B cell (primary cell): ENCODE data around the gene HSPA12B.

Experiments used
- EZH2 ChIP-seq: IDR thresholded peaks from 2 replicates; pipeline ENCODE4 v1.6.1; 2012; ENCODE audit warnings: borderline replicate concordance, low read depth, mild to moderate bottlenecking, moderate library complexity, low read length; ENCODE audit not compliant: insufficient read depth, poor library complexity, severe bottlenecking
- TF ChIP-seq, protein P1 (sequence below): fragments of 200-600 bp; IDR thresholded peaks from one replicate; pipeline ENCODE4 v1.8.0; 2022; ENCODE audit warnings: antibody characterized with exemption, mild to moderate bottlenecking

GRCh38 chr20:3749087-3749688 lies 16.7 kb downstream of the HSPA12B start:
- TF ChIP-seq, protein P1, sequence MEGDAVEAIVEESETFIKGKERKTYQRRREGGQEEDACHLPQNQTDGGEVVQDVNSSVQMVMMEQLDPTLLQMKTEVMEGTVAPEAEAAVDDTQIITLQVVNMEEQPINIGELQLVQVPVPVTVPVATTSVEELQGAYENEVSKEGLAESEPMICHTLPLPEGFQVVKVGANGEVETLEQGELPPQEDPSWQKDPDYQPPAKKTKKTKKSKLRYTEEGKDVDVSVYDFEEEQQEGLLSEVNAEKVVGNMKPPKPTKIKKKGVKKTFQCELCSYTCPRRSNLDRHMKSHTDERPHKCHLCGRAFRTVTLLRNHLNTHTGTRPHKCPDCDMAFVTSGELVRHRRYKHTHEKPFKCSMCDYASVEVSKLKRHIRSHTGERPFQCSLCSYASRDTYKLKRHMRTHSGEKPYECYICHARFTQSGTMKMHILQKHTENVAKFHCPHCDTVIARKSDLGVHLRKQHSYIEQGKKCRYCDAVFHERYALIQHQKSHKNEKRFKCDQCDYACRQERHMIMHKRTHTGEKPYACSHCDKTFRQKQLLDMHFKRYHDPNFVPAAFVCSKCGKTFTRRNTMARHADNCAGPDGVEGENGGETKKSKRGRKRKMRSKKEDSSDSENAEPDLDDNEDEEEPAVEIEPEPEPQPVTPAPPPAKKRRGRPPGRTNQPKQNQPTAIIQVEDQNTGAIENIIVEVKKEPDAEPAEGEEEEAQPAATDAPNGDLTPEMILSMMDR: no peak
- no peak for TF ChIP-seq EZH2
